Natural killer cell (primary cell): ENCODE data around the gene TIGAR. TPM values are rescaled to one million over a fixed set of nuclear protein-coding genes. Genes with fewer than 3 reads are reported as not detected.
A peak's percentile ranks its signal among the peaks of the same experiment; 100 is the strongest.

Source experiments
- ATAC-seq, 3 donors: fragments of 150-1000 bp in 2 of 3; fragments of 200-7000 bp in 1 of 3; cut with Tn5 transposase; 1 replicate in 1 of 3; 2 replicates in 2 of 3; pipeline ENCODE4 v1.10.0; 2021; ENCODE audit warnings: mild to moderate bottlenecking in 2 of 3, moderate library complexity in 2 of 3
- DNase-seq, 2 donors: peaks; one replicate each; pipeline versions ENCODE4 v3.0.0 to v3.0.0-alpha.2; 2013 to 2021; ENCODE audit warnings: mixed read lengths in 1 of 2
- H3K27ac ChIP-seq: one replicate; pipeline ENCODE4 v1.5.1; 2013; ENCODE audit warnings: mild to moderate bottlenecking, low read length
- H3K27me3 ChIP-seq: one replicate; pipeline ENCODE4 v1.6.1; 2013; ENCODE audit warnings: low read length; ENCODE audit not compliant: control insufficient read depth, insufficient read depth
- H3K36me3 ChIP-seq: one replicate; pipeline ENCODE4 v1.6.1; 2013; ENCODE audit warnings: low read length; ENCODE audit not compliant: control insufficient read depth, insufficient read depth
- H3K4me1 ChIP-seq: one replicate; pipeline ENCODE4 v1.6.1; 2013; ENCODE audit warnings: low read length; ENCODE audit not compliant: control insufficient read depth, insufficient read depth
- H3K4me3 ChIP-seq: one replicate; pipeline ENCODE4 v1.5.1; 2013; ENCODE audit warnings: low read length
- H3K9me3 ChIP-seq: one replicate; pipeline ENCODE4 v1.6.1; 2013; ENCODE audit warnings: low read length; ENCODE audit not compliant: control insufficient read depth, insufficient read depth
- H3K27ac Mint-ChIP-seq, 2 donors: one replicate each; pipeline ENCODE4 v1.8.0; 2022; ENCODE audit warnings: mild to moderate bottlenecking in 2 of 2, mixed read lengths in 2 of 2, moderate library complexity in 1 of 2
- H3K27me3 Mint-ChIP-seq, 2 donors: one replicate each; pipeline ENCODE4 v1.8.0; 2022; ENCODE audit warnings: low read depth in 2 of 2, mixed read lengths in 2 of 2
- H3K36me3 Mint-ChIP-seq: one replicate; pipeline ENCODE4 v1.8.0; 2022; ENCODE audit warnings: mixed read lengths
- H3K4me1 Mint-ChIP-seq, 2 donors: one replicate each; pipeline ENCODE4 v1.8.0; 2022; ENCODE audit warnings: mixed read lengths in 2 of 2
- H3K4me3 Mint-ChIP-seq: one replicate; pipeline ENCODE4 v1.8.0; 2022; ENCODE audit warnings: mild to moderate bottlenecking, moderate library complexity, mixed read lengths
- H3K9me3 Mint-ChIP-seq, 2 donors: one replicate each; pipeline ENCODE4 v1.8.0; 2022; ENCODE audit warnings: mixed read lengths in 2 of 2
- CTCF ChIP-seq: fragments of 200-600 bp; IDR thresholded peaks from one replicate; pipeline ENCODE4 v1.8.0; 2022; ENCODE audit warnings: antibody characterized with exemption
- WGBS: methylation state at CpG from one replicate; pipeline ENCODE4 v1.1.7; 2013; ENCODE audit warnings: missing lambda C conversion rate; ENCODE audit not compliant: insufficient coverage; 5-methylcytosine and 5-hydroxymethylcytosine counted together
- intact Hi-C: fragments of 100-400 bp; cut with micrococcal nuclease; formaldehyde crosslinking; loops from one replicate; pipeline ENCODE4 v1.14.2; 2022
- total RNA-seq, 4 donors: library from RNA; stranded (reverse); fragments of 120-200 nt in 1 of 4; gene quantifications; one replicate each; pipeline versions ENCODE4 v1.2.3 to v1.2.4, GENCODE V29; 2013 to 2022

Gene TIGAR
- total RNA-seq, 3 donors from 2014 or later (not counting 1 experiment from before 2014, with no cell fraction given), result 6.1 to 7.4 (median 7.3) TPM

- Mint-ChIP-seq H3K27ac (no peak overlapping the region), H3K4me1 (peaks cover 7 to 10% of the 10 kb centered on the region in 2 donors), H3K27me3 (peaks cover 0 to 3% of the 10 kb centered on the region in 2 donors), H3K36me3 (no peaks in the 10 kb centered on the region), H3K9me3 (no peaks in the 10 kb centered on the region), H3K4me3 (no peak overlapping the region)
- intact Hi-C loops, result no loop called here
- 100% methylated on average over 1 of the region's 1 CpG for WGBS
- Histone ChIP-seq H3K4me3 (no peak overlapping the region), H3K9me3 (no peaks in the 10 kb centered on the region), H3K27me3 (no peaks in the 10 kb centered on the region), H3K27ac (no peak overlapping the region), H3K36me3 (no peaks in the 10 kb centered on the region), H3K4me1 (peaks cover 9% of the 10 kb centered on the region)
- ATAC-seq (no peak), DNase-seq (no peak)
- no peak for TF ChIP-seq CTCF
Observed at GRCh38 chr12:4388032-4388431, 67.0 kb downstream of the TIGAR start.

GRCh38 chr12:4388662-4389061 lies 67.6 kb downstream of the TIGAR start:
- Mint-ChIP-seq H3K4me3 (no peak overlapping the region), H3K4me1 (peaks cover 10% of the 10 kb centered on the region in 2 donors)

GRCh38 chr12:4392223-4392742 lies 71.3 kb downstream of the TIGAR start:
- intact Hi-C loops, result no loop called here
- H3K4me1 Mint-ChIP-seq, result peaks cover 10 to 14% of the 10 kb centered on the region in 2 donors
- TF ChIP-seq CTCF, result no peak
- H3K27ac Mint-ChIP-seq, result peak overlapping the region in 1 of 2 donors; percentile 21
- H3K9me3 Mint-ChIP-seq, result no peaks in the 10 kb centered on the region
- H3K4me1 ChIP-seq, result peaks cover 9% of the 10 kb centered on the region
- H3K27ac ChIP-seq, result no peak overlapping the region
- 17% methylated on average over 15 of the region's 15 CpGs for whole genome bisulfite sequencing
- peak overlapping the region; percentile 25 for H3K4me3 Mint-ChIP-seq
- peaks cover 12 to 17% of the 10 kb centered on the region in 2 donors for H3K27me3 Mint-ChIP-seq
- H3K36me3 ChIP-seq, result no peaks in the 10 kb centered on the region
- no peak overlapping the region for H3K4me3 ChIP-seq
- DNase-seq, result no peak
- H3K9me3 ChIP-seq, result no peaks in the 10 kb centered on the region
- H3K36me3 Mint-ChIP-seq, result no peaks in the 10 kb centered on the region
- no peaks in the 10 kb centered on the region for H3K27me3 ChIP-seq
- peak in 2 of 3 donors; percentile 42 to 65 for ATAC-seq

More at GRCh38 chr12:4388662-4389061, 67.6 kb downstream of the TIGAR start:
- Histone ChIP-seq H3K27me3 (no peaks in the 10 kb centered on the region), H3K36me3 (no peaks in the 10 kb centered on the region), H3K4me3 (no peak overlapping the region), H3K9me3 (no peaks in the 10 kb centered on the region), H3K27ac (no peak overlapping the region), H3K4me1 (peaks cover 9% of the 10 kb centered on the region)
- Mint-ChIP-seq H3K27ac (no peak overlapping the region), H3K9me3 (no peaks in the 10 kb centered on the region), H3K27me3 (peaks cover 0 to 3% of the 10 kb centered on the region in 2 donors), H3K36me3 (no peaks in the 10 kb centered on the region)
- WGBS, result 20% methylated on average over 1 of the region's 2 CpGs
- ATAC-seq (no peak), DNase-seq (no peak)
- no peak for TF ChIP-seq CTCF
- intact Hi-C loops, result no loop called here

GRCh38 chr12:4393211-4393610 lies 72.2 kb downstream of the TIGAR start:
- Mint-ChIP-seq H3K36me3 (no peaks in the 10 kb centered on the region), H3K4me1 (peaks cover 10 to 14% of the 10 kb centered on the region in 2 donors), H3K4me3 (no peak overlapping the region), H3K9me3 (no peaks in the 10 kb centered on the region), H3K27ac (no peak overlapping the region), H3K27me3 (peaks cover 12 to 18% of the 10 kb centered on the region in 2 donors)
- Histone ChIP-seq H3K27ac (no peak overlapping the region), H3K27me3 (no peaks in the 10 kb centered on the region), H3K4me3 (no peak overlapping the region), H3K9me3 (no peaks in the 10 kb centered on the region), H3K4me1 (peaks cover 9% of the 10 kb centered on the region), H3K36me3 (no peaks in the 10 kb centered on the region)
- WGBS, result 80% methylated on average over 5 of the region's 5 CpGs
- no peak for DNase-seq
- intact Hi-C loops, result no loop called here
- ATAC-seq, result no peak
- TF ChIP-seq CTCF, result no peak
